Tibial nerve (tissue), 4 donors: ENCODE measurements around the gene ZFP69. TPM values are rescaled to one million over a fixed set of nuclear protein-coding genes. Genes with fewer than 3 reads are reported as not detected.
"Not testable (repeated sequence)": the region's sequence is repeated elsewhere in the genome, so short reads cannot be mapped to it uniquely, and the experiment has no call there.

Experiments used
- DNase-seq, 2 donors: peaks; one replicate each; pipeline ENCODE4 v3.0.0-alpha.2; 2019; ENCODE audit warnings: low spot score in 2 of 2
- H3K27ac ChIP-seq, 4 donors: fragments of 200-600 bp; sonication (generic) in 3 of 4; one replicate each; pipeline ENCODE4 v1.5.1; 2017 to 2019; ENCODE audit warnings: mild to moderate bottlenecking in 1 of 4
- H3K27me3 ChIP-seq, 2 donors: fragments of 200-600 bp; sonication (generic) in 1 of 2; one replicate each; pipeline versions ENCODE4 v1.5.1 to v1.6.0; 2017 to 2019
- H3K36me3 ChIP-seq, 3 donors: fragments of 200-600 bp; sonication (generic); one replicate each; pipeline ENCODE4 v1.5.1; 2018 to 2019
- H3K4me1 ChIP-seq, 4 donors: fragments of 200-600 bp; sonication (generic) in 3 of 4; one replicate each; pipeline ENCODE4 v1.5.1; 2017 to 2019
- H3K4me3 ChIP-seq, 4 donors: fragments of 200-600 bp; sonication (generic) in 3 of 4; one replicate each; pipeline ENCODE4 v1.5.1; 2017 to 2019; ENCODE audit warnings: mild to moderate bottlenecking in 1 of 4, moderate library complexity in 1 of 4
- H3K9me3 ChIP-seq, 4 donors: fragments of 200-600 bp; sonication (generic) in 3 of 4; one replicate each; pipeline ENCODE4 v1.5.1; 2017 to 2019
- EP300 ChIP-seq, 2 donors: sonication (generic); formaldehyde crosslinking; IDR thresholded peaks; one replicate each; pipeline ENCODE4 v1.6.1; 2017; ENCODE audit warnings: antibody characterized with exemption in 2 of 2, mild to moderate bottlenecking in 1 of 2
- POLR2A ChIP-seq, 2 donors: fragments of 450-650 bp; IDR thresholded peaks; one replicate each; pipeline ENCODE4 v1.6.1; 2017; ENCODE audit warnings: antibody characterized with exemption in 2 of 2, mild to moderate bottlenecking in 2 of 2, moderate library complexity in 2 of 2
- WGBS, 2 donors: methylation state at CpG; one replicate each; pipeline ENCODE4 v1.1.5; 2018; 5-methylcytosine and 5-hydroxymethylcytosine counted together
- total RNA-seq, 4 donors: library from RNA; depleted of rRNA; stranded (reverse); fragments of >200 nt; gene quantifications; one replicate each; pipeline ENCODE4 v1.1.0, GENCODE V29; 2016
- TF ChIP-seq, protein P1 (sequence below), 5 experiments: fragments of 200-600 bp in 3 of 5; fragments of 450-650 bp in 2 of 5; sonication (generic) in 3 of 5; IDR thresholded peaks; one replicate each; pipeline ENCODE4 v1.5.1; 2016 to 2019; ENCODE audit warnings: antibody characterized with exemption in 5 of 5, mild to moderate bottlenecking in 3 of 5, moderate library complexity in 2 of 5

ZFP69 gene
- total RNA-seq, 4 donors from 2014 or later: 1.7 to 7.6 (median 3.4) TPM

DNA sequence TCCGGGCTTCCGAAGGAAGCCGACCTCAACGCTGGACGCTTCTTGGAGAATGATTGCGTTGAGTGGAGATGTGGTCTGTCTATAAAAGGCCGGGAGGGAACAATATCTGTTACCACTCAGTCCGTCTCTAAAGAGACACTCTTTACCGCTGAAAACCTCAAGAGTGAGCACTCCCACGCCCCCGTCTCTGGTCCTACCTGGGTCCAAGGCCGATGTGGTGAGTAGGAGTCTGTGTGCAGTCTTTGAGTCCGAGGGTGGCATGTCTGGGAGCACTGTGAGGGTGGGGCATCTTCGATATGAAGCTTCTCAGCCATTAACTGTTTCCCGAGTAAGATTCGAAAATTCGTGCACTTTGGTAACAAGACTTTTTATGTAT lies 576 bp downstream of the ZFP69 start:
- peak in 1 of 2 donors; percentile 4 for DNase-seq

DNA sequence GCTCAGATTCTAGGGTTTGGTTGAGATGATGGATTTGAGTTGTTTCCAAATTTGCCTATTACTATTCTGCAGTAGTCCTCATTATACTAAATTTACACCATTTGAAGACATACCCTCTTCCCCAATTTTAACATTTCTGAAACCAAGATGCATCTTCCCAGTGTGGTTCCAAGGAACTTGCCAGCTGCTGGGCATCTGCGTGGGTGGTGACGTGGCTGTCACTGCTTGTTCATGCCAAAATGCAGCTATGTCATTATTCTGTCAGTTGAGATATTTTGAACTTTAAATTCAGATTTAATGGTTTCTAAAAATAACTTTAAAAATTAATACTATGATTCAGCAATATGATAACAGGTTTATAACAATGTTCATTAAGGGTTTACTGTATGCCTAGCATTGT lies 1.2 kb downstream of the ZFP69 start:
- no peak overlapping the region for H3K27ac ChIP-seq

More for the DNA sequence above, 576 bp downstream of the ZFP69 start:
- no peak for TF ChIP-seq EP300 (IDR thresholded peaks at IDR 0.05)
- 2 to 3% methylated on average over 17 of the region's 17 CpGs for WGBS, 2 donors
- Histone ChIP-seq H3K4me1 (peaks cover 0 to 12% (median 5%) of the 10 kb centered on the region in 4 donors), H3K36me3 (peaks cover 0 to 35% (median 0%) of the 10 kb centered on the region in 3 donors), H3K9me3 (peaks cover 0 to 48% (median 12%) of the 10 kb centered on the region in 4 donors), H3K27me3 (no peaks in the 10 kb centered on the region), H3K27ac (peak overlapping the region in 3 of 4 donors; percentile 64 to 81 (median 67)), H3K4me3 (peak overlapping the region; percentile 74 to 92 (median 88))

GRCh38 chr1:40479156-40479555 lies 2.1 kb downstream of the ZFP69 start:
- no peak for DNase-seq
- no peak for TF ChIP-seq EP300 (IDR thresholded peaks at IDR 0.05)
- TF ChIP-seq, protein P1, sequence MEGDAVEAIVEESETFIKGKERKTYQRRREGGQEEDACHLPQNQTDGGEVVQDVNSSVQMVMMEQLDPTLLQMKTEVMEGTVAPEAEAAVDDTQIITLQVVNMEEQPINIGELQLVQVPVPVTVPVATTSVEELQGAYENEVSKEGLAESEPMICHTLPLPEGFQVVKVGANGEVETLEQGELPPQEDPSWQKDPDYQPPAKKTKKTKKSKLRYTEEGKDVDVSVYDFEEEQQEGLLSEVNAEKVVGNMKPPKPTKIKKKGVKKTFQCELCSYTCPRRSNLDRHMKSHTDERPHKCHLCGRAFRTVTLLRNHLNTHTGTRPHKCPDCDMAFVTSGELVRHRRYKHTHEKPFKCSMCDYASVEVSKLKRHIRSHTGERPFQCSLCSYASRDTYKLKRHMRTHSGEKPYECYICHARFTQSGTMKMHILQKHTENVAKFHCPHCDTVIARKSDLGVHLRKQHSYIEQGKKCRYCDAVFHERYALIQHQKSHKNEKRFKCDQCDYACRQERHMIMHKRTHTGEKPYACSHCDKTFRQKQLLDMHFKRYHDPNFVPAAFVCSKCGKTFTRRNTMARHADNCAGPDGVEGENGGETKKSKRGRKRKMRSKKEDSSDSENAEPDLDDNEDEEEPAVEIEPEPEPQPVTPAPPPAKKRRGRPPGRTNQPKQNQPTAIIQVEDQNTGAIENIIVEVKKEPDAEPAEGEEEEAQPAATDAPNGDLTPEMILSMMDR (IDR thresholded peaks at IDR 0.05): no peak
- no peak for TF ChIP-seq POLR2A (IDR thresholded peaks at IDR 0.05)

More for the DNA sequence above, 1.2 kb downstream of the ZFP69 start:
- peak overlapping the region in 3 of 4 donors; percentile 74 to 92 (median 86) for H3K4me3 ChIP-seq
- peaks cover 0 to 49% (median 12%) of the 10 kb centered on the region in 4 donors for H3K9me3 ChIP-seq
- H3K36me3 ChIP-seq: peaks cover 0 to 41% (median 0%) of the 10 kb centered on the region in 3 donors
- 25 to 30% methylated on average over 2 of the region's 2 CpGs for WGBS, 2 donors
- H3K4me1 ChIP-seq: peaks cover 0 to 12% (median 5%) of the 10 kb centered on the region in 4 donors
- DNase-seq: no peak
- no peaks in the 10 kb centered on the region for H3K27me3 ChIP-seq
- TF ChIP-seq, protein P1 (IDR thresholded peaks at IDR 0.05): no peak
- no peak for TF ChIP-seq POLR2A (IDR thresholded peaks at IDR 0.05)
- TF ChIP-seq EP300 (IDR thresholded peaks at IDR 0.05): no peak

DNA sequence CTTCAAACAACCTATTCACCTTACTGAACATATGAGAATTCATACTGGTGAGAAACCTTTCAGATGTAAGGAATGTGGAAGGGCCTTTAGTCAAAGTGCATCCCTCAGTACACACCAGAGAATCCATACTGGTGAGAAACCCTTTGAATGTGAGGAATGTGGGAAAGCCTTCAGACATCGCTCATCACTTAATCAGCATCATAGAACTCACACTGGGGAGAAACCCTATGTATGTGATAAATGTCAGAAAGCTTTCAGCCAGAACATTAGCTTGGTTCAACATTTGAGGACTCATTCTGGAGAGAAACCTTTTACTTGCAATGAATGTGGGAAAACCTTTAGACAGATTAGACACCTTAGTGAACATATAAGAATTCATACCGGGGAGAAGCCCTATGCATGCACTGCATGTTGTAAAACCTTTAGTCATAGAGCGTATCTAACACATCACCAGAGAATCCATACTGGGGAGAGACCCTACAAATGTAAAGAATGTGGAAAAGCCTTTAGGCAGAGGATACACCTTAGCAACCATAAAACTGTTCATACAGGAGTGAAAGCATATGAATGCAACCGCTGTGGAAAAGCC lies 18.3 kb downstream of the ZFP69 start:
- Histone ChIP-seq H3K36me3 (peaks cover 0 to 89% (median 11%) of the 10 kb centered on the region in 3 donors), H3K9me3 (peaks cover 0 to 92% (median 41%) of the 10 kb centered on the region in 4 donors)

More at GRCh38 chr1:40479156-40479555, 2.1 kb downstream of the ZFP69 start:
- H3K27ac ChIP-seq: no peak overlapping the region
- WGBS, 2 donors: 85 to 87% methylated on average over 4 of the region's 4 CpGs
- H3K4me3 ChIP-seq: no peak overlapping the region
- peaks cover 0 to 50% (median 0%) of the 10 kb centered on the region in 3 donors for H3K36me3 ChIP-seq
- no peaks in the 10 kb centered on the region for H3K27me3 ChIP-seq
- peaks cover 0 to 49% (median 12%) of the 10 kb centered on the region in 4 donors for H3K9me3 ChIP-seq
- peaks cover 0 to 12% (median 5%) of the 10 kb centered on the region in 4 donors for H3K4me1 ChIP-seq

DNA sequence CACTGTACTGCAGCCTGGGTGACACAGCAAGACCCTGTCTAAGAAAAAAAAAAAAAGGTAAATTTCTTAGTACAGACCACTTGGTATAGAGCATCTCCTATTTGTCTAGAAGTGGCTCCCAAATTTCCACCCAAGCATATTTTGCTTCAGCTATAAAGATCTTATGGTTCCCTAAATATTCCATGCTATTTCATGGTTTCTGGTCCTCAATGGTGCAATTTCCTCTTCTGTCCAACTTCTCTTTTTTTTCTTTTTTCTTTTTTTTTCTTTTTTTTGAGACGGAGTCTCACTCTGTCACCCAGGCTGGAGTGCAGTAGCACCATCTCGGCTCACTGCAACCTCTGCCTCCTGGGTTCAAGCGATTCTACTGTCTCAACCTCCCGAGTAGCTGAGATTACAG lies 25.6 kb downstream of the ZFP69 start:
- peaks cover 0 to 88% (median 16%) of the 10 kb centered on the region in 4 donors for H3K9me3 ChIP-seq
- not testable (repeated sequence) for H3K27me3 ChIP-seq, DNase-seq, H3K4me1 ChIP-seq, H3K4me3 ChIP-seq, H3K27ac ChIP-seq
- H3K36me3 ChIP-seq: peaks cover 0 to 66% (median 0%) of the 10 kb centered on the region in 3 donors
- 91 to 92% methylated on average over 4 of the region's 4 CpGs for WGBS, 2 donors

More for the DNA sequence above, 18.3 kb downstream of the ZFP69 start:
- DNase-seq: no peak
- no peak for TF ChIP-seq EP300 (IDR thresholded peaks at IDR 0.05)
- TF ChIP-seq, protein P1 (IDR thresholded peaks at IDR 0.05): no peak
- TF ChIP-seq POLR2A (IDR thresholded peaks at IDR 0.05): no peak
- WGBS, 2 donors: 95 to 97% methylated on average over 4 of the region's 4 CpGs
- no peaks in the 10 kb centered on the region for H3K27me3 ChIP-seq
- no peak overlapping the region for H3K27ac ChIP-seq
- H3K4me1 ChIP-seq: no peaks in the 10 kb centered on the region
- no peak overlapping the region for H3K4me3 ChIP-seq

DNA sequence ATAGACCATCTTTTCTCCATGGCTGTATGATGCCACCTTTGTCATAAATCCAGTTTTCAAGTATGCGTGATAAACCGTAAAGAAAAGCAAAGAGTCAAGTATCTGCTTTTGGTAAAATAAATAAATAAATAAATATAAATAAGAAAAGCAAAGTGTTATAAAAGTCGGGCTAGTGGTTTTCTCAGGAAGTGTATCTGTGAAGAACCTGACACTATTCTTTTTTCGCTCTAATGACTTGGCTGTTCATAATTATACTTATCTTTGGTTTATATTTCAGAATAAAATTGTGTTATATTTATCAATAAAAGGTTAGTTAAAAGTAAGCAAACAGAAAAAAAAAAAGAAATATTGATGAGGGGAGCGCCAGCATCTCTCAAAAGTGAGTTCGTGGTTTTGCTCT lies 30.9 kb downstream of the ZFP69 start:
- peaks cover 0 to 43% (median 0%) of the 10 kb centered on the region in 3 donors for H3K36me3 ChIP-seq
- H3K4me1 ChIP-seq: peaks cover 0 to 14% (median 0%) of the 10 kb centered on the region in 4 donors
- DNase-seq: no peak
- peak overlapping the region in 2 of 4 donors; percentile 67 to 78 for H3K27ac ChIP-seq
- H3K27me3 ChIP-seq: no peaks in the 10 kb centered on the region
- peaks cover 0 to 61% (median 2%) of the 10 kb centered on the region in 4 donors for H3K9me3 ChIP-seq
- TF ChIP-seq, protein P1 (IDR thresholded peaks at IDR 0.05): no peak
- TF ChIP-seq POLR2A (IDR thresholded peaks at IDR 0.05) (no peak), EP300 (IDR thresholded peaks at IDR 0.05) (no peak)
- WGBS, 2 donors: 63 to 65% methylated on average over 6 of the region's 6 CpGs
- peak overlapping the region; percentile 60 to 91 (median 72) for H3K4me3 ChIP-seq
